ENCODE results near the gene XAGE3.

DNA sequence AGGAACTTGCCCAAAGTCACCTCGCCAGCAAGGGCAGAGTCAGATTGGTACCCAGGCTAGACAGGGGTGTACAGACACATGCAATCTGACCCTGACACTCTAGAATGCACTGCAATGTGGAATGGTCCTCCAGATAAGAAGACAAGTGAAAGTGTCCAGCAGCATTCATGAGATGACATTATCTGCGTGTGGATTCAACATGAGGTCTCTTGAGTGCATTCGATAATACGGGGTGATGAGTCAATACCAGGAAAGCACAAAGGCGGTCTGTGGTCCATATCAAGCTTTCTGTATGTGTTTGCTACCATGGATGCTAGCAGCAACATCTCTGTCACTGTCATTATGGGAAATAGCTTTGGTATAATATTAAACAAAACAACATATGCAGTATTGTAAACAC, 6.8 kb upstream of the XAGE3 start:
- no peak for TF ChIP-seq POLR2A (IDR thresholded peaks at IDR 0.05)
- TF ChIP-seq, protein P1, sequence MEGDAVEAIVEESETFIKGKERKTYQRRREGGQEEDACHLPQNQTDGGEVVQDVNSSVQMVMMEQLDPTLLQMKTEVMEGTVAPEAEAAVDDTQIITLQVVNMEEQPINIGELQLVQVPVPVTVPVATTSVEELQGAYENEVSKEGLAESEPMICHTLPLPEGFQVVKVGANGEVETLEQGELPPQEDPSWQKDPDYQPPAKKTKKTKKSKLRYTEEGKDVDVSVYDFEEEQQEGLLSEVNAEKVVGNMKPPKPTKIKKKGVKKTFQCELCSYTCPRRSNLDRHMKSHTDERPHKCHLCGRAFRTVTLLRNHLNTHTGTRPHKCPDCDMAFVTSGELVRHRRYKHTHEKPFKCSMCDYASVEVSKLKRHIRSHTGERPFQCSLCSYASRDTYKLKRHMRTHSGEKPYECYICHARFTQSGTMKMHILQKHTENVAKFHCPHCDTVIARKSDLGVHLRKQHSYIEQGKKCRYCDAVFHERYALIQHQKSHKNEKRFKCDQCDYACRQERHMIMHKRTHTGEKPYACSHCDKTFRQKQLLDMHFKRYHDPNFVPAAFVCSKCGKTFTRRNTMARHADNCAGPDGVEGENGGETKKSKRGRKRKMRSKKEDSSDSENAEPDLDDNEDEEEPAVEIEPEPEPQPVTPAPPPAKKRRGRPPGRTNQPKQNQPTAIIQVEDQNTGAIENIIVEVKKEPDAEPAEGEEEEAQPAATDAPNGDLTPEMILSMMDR (IDR thresholded peaks at IDR 0.05), result no peak

All from Peyer's patch (tissue), 4 donors.